ENCODE results near the gene NEO1.

- TF ChIP-seq POLR2A (IDR thresholded peaks at IDR 0.05; ENCODE audit: low read length) (no peak), CTCF (IDR thresholded peaks at IDR 0.05) (no peak), ZNF302 (CRISPR knock-in tag; IDR thresholded peaks at IDR 0.05) (no peak), ZFP36 (IDR thresholded peaks at IDR 0.05; ENCODE audit: borderline replicate concordance, partially characterized antibody) (no peak), PHF8 (IDR thresholded peaks at IDR 0.05; ENCODE audit: borderline replicate concordance, low read depth) (no peak), HOXA7 (CRISPR knock-in tag; IDR thresholded peaks at IDR 0.05) (no peak), JUN (IDR thresholded peaks at IDR 0.05) (no peak), POLR2AphosphoS2 (conservative IDR thresholded peaks at IDR 0.05; ENCODE audit: low read length) (no peak), FOXS1 (CRISPR knock-in tag; IDR thresholded peaks at IDR 0.05) (no peak), CHD2 (IDR thresholded peaks at IDR 0.05; ENCODE audit: low read length, partially characterized antibody) (no peak)
- TF ChIP-seq, protein P1, sequence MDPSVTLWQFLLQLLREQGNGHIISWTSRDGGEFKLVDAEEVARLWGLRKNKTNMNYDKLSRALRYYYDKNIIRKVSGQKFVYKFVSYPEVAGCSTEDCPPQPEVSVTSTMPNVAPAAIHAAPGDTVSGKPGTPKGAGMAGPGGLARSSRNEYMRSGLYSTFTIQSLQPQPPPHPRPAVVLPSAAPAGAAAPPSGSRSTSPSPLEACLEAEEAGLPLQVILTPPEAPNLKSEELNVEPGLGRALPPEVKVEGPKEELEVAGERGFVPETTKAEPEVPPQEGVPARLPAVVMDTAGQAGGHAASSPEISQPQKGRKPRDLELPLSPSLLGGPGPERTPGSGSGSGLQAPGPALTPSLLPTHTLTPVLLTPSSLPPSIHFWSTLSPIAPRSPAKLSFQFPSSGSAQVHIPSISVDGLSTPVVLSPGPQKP (IDR thresholded peaks at IDR 0.05; ENCODE audit: low read depth, low read length), result no peak
These were observed 52.8 kb downstream of the NEO1 start for GRCh38 chr15:73105064-73105463.
